SK-N-SH (cell line): Measurements from ENCODE around the gene TRPM1. TPM values are rescaled to one million over a fixed set of nuclear protein-coding genes. Genes with fewer than 3 reads are reported as not detected.

ENCODE experiments used
- CTCF ChIA-PET: fragments of 300-600, 350-600 bp; formaldehyde crosslinking; extraction: SDS; loops from one replicate; lab custom pipeline; 2021; lab: Yijun Ruan, JAX
- POLR2A ChIA-PET: fragments of 350-600 bp; sonication (Branson Sonifier 250); formaldehyde crosslinking; extraction: SDS; loops from one replicate; lab custom pipeline; 2020; ENCODE audit warnings: antibody characterized with exemption, inconsistent platforms; lab: Yijun Ruan, JAX
- DNase-seq: peaks from one replicate; pipeline ENCODE4 v3.0.0; 2012
- H2AFZ ChIP-seq: fragments of 200-600 bp; sonication (generic); 2 replicates; pipeline ENCODE4 v1.8.1; 2016; ENCODE audit warnings: antibody characterized with exemption, mild to moderate bottlenecking, low read depth
- H3F3A ChIP-seq: fragments of 200-600 bp; sonication (generic); replicated peaks from 2 replicates; pipeline ENCODE3; 2016; ENCODE audit warnings: antibody characterized with exemption, mild to moderate bottlenecking; ENCODE audit not compliant: insufficient read depth
- H3K27ac ChIP-seq, 2 experiments: fragments of 200-500 bp in 1 of 2; fragments of 200-600 bp in 1 of 2; sonication (Bioruptor generic) in 1 of 2; sonication (generic), shearing (Covaris generic) in 1 of 2; 2 replicates each; pipeline versions ENCODE4 v1.5.1 to v1.6.1; 2014 to 2016; ENCODE audit warnings: low read depth in 2 of 2, inconsistent platforms in 1 of 2, low read length in 1 of 2, mild to moderate bottlenecking in 1 of 2, mixed read lengths in 1 of 2
- H3K27me3 ChIP-seq: fragments of 200-600 bp; sonication (generic), shearing (Covaris generic); 2 replicates; pipeline ENCODE4 v1.6.1; 2016; ENCODE audit warnings: mixed run types; ENCODE audit not compliant: insufficient read depth
- H3K36me3 ChIP-seq, 2 experiments: fragments of 200-500 bp in 1 of 2; fragments of 200-600 bp in 1 of 2; sonication (Bioruptor generic) in 1 of 2; sonication (generic) in 1 of 2; replicated peaks in 1 of 2; 2 replicates each; pipeline versions ENCODE3 to v1.5.1; 2014 to 2016; ENCODE audit warnings: low read length in 1 of 2, mild to moderate bottlenecking in 1 of 2; ENCODE audit not compliant: insufficient read depth in 2 of 2, control insufficient read depth in 1 of 2
- H3K4me1 ChIP-seq, 2 experiments: fragments of 200-500 bp in 1 of 2; fragments of 200-600 bp in 1 of 2; sonication (Bioruptor generic) in 1 of 2; sonication (generic), shearing (Covaris generic) in 1 of 2; 2 replicates each; pipeline versions ENCODE4 v1.5.1 to v1.6.1; 2014 to 2016; ENCODE audit warnings: low read depth in 1 of 2, low read length in 1 of 2, mixed run types in 1 of 2; ENCODE audit not compliant: insufficient read depth in 2 of 2, control insufficient read depth in 1 of 2
- H3K4me2 ChIP-seq: fragments of 200-600 bp; sonication (generic), shearing (Covaris generic); 2 replicates; pipeline ENCODE4 v1.6.1; 2017; ENCODE audit warnings: mixed run types
- H3K4me3 ChIP-seq, 2 experiments: fragments of 200-500 bp in 1 of 2; fragments of 200-600 bp in 1 of 2; sonication (Bioruptor generic) in 1 of 2; sonication (generic), shearing (Covaris generic) in 1 of 2; 2 replicates each; pipeline versions ENCODE4 v1.5.1 to v1.8.1; 2014 to 2016; ENCODE audit warnings: low read depth in 2 of 2, inconsistent platforms in 1 of 2, low read length in 1 of 2, mild to moderate bottlenecking in 1 of 2, mixed read lengths in 1 of 2, moderate library complexity in 1 of 2
- H3K79me2 ChIP-seq: fragments of 200-600 bp; sonication (generic); 2 replicates; pipeline ENCODE4 v1.8.1; 2017; ENCODE audit warnings: mild to moderate bottlenecking; ENCODE audit not compliant: insufficient read depth
- H3K9ac ChIP-seq: fragments of 200-600 bp; sonication (generic); 2 replicates; pipeline ENCODE4 v1.6.1; 2017; ENCODE audit warnings: mixed run types
- H3K9me2 ChIP-seq: fragments of 200-600 bp; sonication (generic); 2 replicates; pipeline ENCODE4 v1.6.1; 2017; ENCODE audit warnings: mixed run types
- H3K9me3 ChIP-seq: fragments of 200-600 bp; sonication (generic); 2 replicates; pipeline ENCODE4 v1.6.1; 2017; ENCODE audit warnings: mixed run types, mild to moderate bottlenecking, moderate library complexity
- H4K20me1 ChIP-seq: fragments of 200-600 bp; sonication (generic); 2 replicates; pipeline ENCODE4 v1.6.1; 2017; ENCODE audit warnings: mild to moderate bottlenecking, mixed run types; ENCODE audit not compliant: insufficient read depth
- CHD2 ChIP-seq: fragments of 150-350 bp; IDR thresholded peaks from 2 replicates; pipeline ENCODE4 v1.6.1; 2018; ENCODE audit warnings: low read length; ENCODE audit not compliant: partially characterized antibody
- EP300 ChIP-seq, 2 experiments: IDR thresholded peaks; 2 replicates each; pipeline versions ENCODE4 v1.4.0 to v1.6.1; 2012; ENCODE audit warnings: borderline replicate concordance in 1 of 2, low read depth in 1 of 2, low read length in 1 of 2
- FOXJ3 ChIP-seq: sonication (generic); formaldehyde crosslinking; IDR thresholded peaks from 2 replicates; pipeline ENCODE4 v1.5.1; 2020; ENCODE audit warnings: mild to moderate bottlenecking, missing genetic modification reagents
- FOXM1 ChIP-seq: IDR thresholded peaks from 2 replicates; pipeline ENCODE4 v1.4.0; 2012; ENCODE audit warnings: low read depth, mild to moderate bottlenecking
- GABPA ChIP-seq: IDR thresholded peaks from 2 replicates; pipeline ENCODE4 v1.4.0; 2012; ENCODE audit warnings: low read depth, mild to moderate bottlenecking
- IRF3 ChIP-seq: fragments of 150-350 bp; IDR thresholded peaks from 2 replicates; pipeline ENCODE4 v1.6.1; 2016; ENCODE audit warnings: mild to moderate bottlenecking, low read depth, low read length
- JUND ChIP-seq: IDR thresholded peaks from 2 replicates; pipeline ENCODE4 v1.4.0; 2012
- MAX ChIP-seq: IDR thresholded peaks from 2 replicates; pipeline ENCODE4 v1.4.0; 2012; ENCODE audit warnings: low read depth
- MEF2A ChIP-seq: IDR thresholded peaks from 2 replicates; pipeline ENCODE4 v1.4.0; 2012; ENCODE audit warnings: low read depth, borderline replicate concordance
- MXI1 ChIP-seq: IDR thresholded peaks from 2 replicates; pipeline ENCODE4 v1.6.1; 2012; ENCODE audit warnings: mild to moderate bottlenecking, low read depth, low read length, improper control_type of control experiment
- NFIC ChIP-seq: IDR thresholded peaks from 2 replicates; pipeline ENCODE4 v1.4.0; 2012; ENCODE audit warnings: borderline replicate concordance
- NRF1 ChIP-seq: IDR thresholded peaks from 2 replicates; pipeline ENCODE4 v1.6.1; 2012; ENCODE audit warnings: low read depth, mild to moderate bottlenecking, low read length
- PBX3 ChIP-seq: IDR thresholded peaks from 2 replicates; pipeline ENCODE4; 2012
- RAD21 ChIP-seq: IDR thresholded peaks from 2 replicates; pipeline ENCODE4 v1.6.1; 2012; ENCODE audit warnings: mild to moderate bottlenecking, low read length
- RXRA ChIP-seq: IDR thresholded peaks from 2 replicates; pipeline ENCODE4 v1.4.0; 2012; ENCODE audit warnings: low read depth, mild to moderate bottlenecking, borderline replicate concordance
- TCF12 ChIP-seq: IDR thresholded peaks from 2 replicates; pipeline ENCODE4 v1.4.0; 2012
- TEAD4 ChIP-seq: IDR thresholded peaks from 2 replicates; pipeline ENCODE4 v1.4.0; 2012; ENCODE audit warnings: mild to moderate bottlenecking, borderline replicate concordance; ENCODE audit not compliant: insufficient read depth
- USF1 ChIP-seq: IDR thresholded peaks from 2 replicates; pipeline ENCODE4 v1.4.0; 2012; ENCODE audit warnings: low read depth, borderline replicate concordance
- YY1 ChIP-seq: IDR thresholded peaks from 2 replicates; pipeline ENCODE4 v1.4.0; 2012; ENCODE audit warnings: low read depth, mild to moderate bottlenecking
- ZBTB33 ChIP-seq: IDR thresholded peaks from 2 replicates; pipeline ENCODE4 v1.4.0; 2012; ENCODE audit warnings: low read depth, borderline replicate concordance
- WGBS: methylation state at CpG from one replicate; pipeline ENCODE4 v1.1.6; 2017; ENCODE audit warnings: low lambda C conversion rate; 5-methylcytosine and 5-hydroxymethylcytosine counted together
- polyA plus RNA-seq, 3 experiments: library from polyadenylated mRNA; depleted of rRNA; stranded (reverse); fragments of >200 nt; gene quantifications; 2 replicates each; pipeline ENCODE4 v1.2.3, GENCODE V29; 2012

TRPM1 gene
- polyA plus RNA-seq, 1 of the 3 experiments (the other 2 are of a cell fraction): not detected

- H3F3A ChIP-seq: no peaks in the 10 kb centered on the region
- H3K27me3 ChIP-seq: no peaks in the 10 kb centered on the region
- H3K9ac ChIP-seq: no peak overlapping the region
- no peaks in the 10 kb centered on the region for H3K4me1 ChIP-seq
- H3K4me2 ChIP-seq: no peak overlapping the region
- H3K36me3 ChIP-seq: no peaks in the 10 kb centered on the region
- no peak overlapping the region for H3K4me3 ChIP-seq
- peaks cover 21% of the 10 kb centered on the region for H3K9me3 ChIP-seq
- no peak overlapping the region for H2AFZ ChIP-seq
- CTCF ChIA-PET: interaction anchor here (1.1 to 1.7 kb wide), 6 partner anchors 10 to 1339 kb away, joined by 3 to 8 read pairs (median 4); no protein-coding TSS in a partner anchor
- H4K20me1 ChIP-seq: no peaks in the 10 kb centered on the region
- H3K79me2 ChIP-seq: no peaks in the 10 kb centered on the region
- H3K9me2 ChIP-seq: no peaks in the 10 kb centered on the region
- TF ChIP-seq PBX3: peak; percentile 40
- TF ChIP-seq JUND: no peak
- 0 out of 2 replicates have a peak, but pooled peaks have one; percentile 24 for TF ChIP-seq MAX
- TF ChIP-seq TEAD4: no peak
- peak; percentile 84; the same call in 1 of the 2 replicates for TF ChIP-seq MEF2A
- peak; percentile 26; the same call in 1 of the 2 replicates for TF ChIP-seq USF1
- no peak for TF ChIP-seq FOXJ3 (CRISPR knock-in tag)
- no peak for TF ChIP-seq IRF3
- TF ChIP-seq TCF12: no peak
- peak in 1 of 2 experiments; percentile 64; a peak in 1 of 4 replicates for TF ChIP-seq EP300 (IDR thresholded peaks at IDR 0.05; ENCODE audit: borderline replicate concordance in 1 of 2, low read depth in 1 of 2, low read length in 1 of 2)
- TF ChIP-seq RAD21: no peak
- TF ChIP-seq FOXM1: no peak
- H3K27ac ChIP-seq: peak overlapping the region in 1 of 2 experiments; percentile 35; a peak in 1 of 4 replicates
- 31% methylated on average over 3 of the region's 3 CpGs for WGBS
- POLR2A ChIA-PET: no interaction called here
- no peak for DNase-seq
Observed at GRCh38 chr15:31016446-31016915, 85.0 kb downstream of the TRPM1 start.

GRCh38 chr15:31014608-31014925 is 87.0 kb downstream of the TRPM1 start:
- Histone ChIP-seq H3K9ac (no peak overlapping the region), H3K79me2 (no peaks in the 10 kb centered on the region), H2AFZ (no peak overlapping the region), H3K4me2 (no peak overlapping the region), H3K4me1 (no peaks in the 10 kb centered on the region), H3K9me2 (no peaks in the 10 kb centered on the region), H3F3A (no peaks in the 10 kb centered on the region), H3K27ac (no peak overlapping the region), H3K36me3 (no peaks in the 10 kb centered on the region), H3K4me3 (no peak overlapping the region), H4K20me1 (no peaks in the 10 kb centered on the region), H3K27me3 (no peaks in the 10 kb centered on the region), H3K9me3 (peaks cover 24% of the 10 kb centered on the region)
- no peak for TF ChIP-seq MAX
- no peak for TF ChIP-seq RXRA
- no peak for TF ChIP-seq MEF2A
- TF ChIP-seq FOXJ3 (CRISPR knock-in tag): no peak
- no peak for TF ChIP-seq TEAD4
- no peak for TF ChIP-seq IRF3
- no peak for TF ChIP-seq RAD21
- TF ChIP-seq NRF1: no peak
- TF ChIP-seq YY1: no peak
- TF ChIP-seq EP300 (IDR thresholded peaks at IDR 0.05; ENCODE audit: borderline replicate concordance in 1 of 2, low read depth in 1 of 2, low read length in 1 of 2): no peak
- TF ChIP-seq ZBTB33: no peak
- TF ChIP-seq MXI1: no peak
- TF ChIP-seq GABPA: no peak
- no peak for TF ChIP-seq CHD2
- no peak for TF ChIP-seq NFIC
- CTCF ChIA-PET: interaction anchor here (1.2 kb wide), 2 partner anchors 115 to 155 kb away, joined by 3 to 4 read pairs; no protein-coding TSS in a partner anchor
- POLR2A ChIA-PET: interaction anchor here (0.6 kb wide), 1 partner anchor 23 kb away, joined by 3 read pairs; no protein-coding TSS in a partner anchor
- DNase-seq: no peak
- 49% methylated on average over 2 of the region's 2 CpGs for WGBS
